PC-3 (cell line): ENCODE measurements around the gene PTAFR. TPM values are rescaled to one million over a fixed set of nuclear protein-coding genes. Genes with fewer than 3 reads are reported as not detected.

ENCODE experiments used
- ATAC-seq: fragments of 200-7000 bp; cut with Tn5 transposase; 2 replicates; pipeline ENCODE4 v1.9.1; 2020; ENCODE audit warnings: mild to moderate bottlenecking, moderate library complexity
- BruUV-seq: library from RNA; stranded (reverse); fragments of 400-500 nt; replicated peaks from 2 replicates; lab custom pipeline; 2021; lab: Mats Ljungman, UMichigan
- CTCF ChIA-PET: fragments of 300-600 bp; sonication (Branson Sonifier 250); formaldehyde crosslinking; loops from one replicate; lab custom pipeline; 2022; ENCODE audit warnings: antibody characterized with exemption; lab: Charles Lee
- POLR2A ChIA-PET: fragments of 300-600 bp; sonication (Branson Sonifier 250); formaldehyde crosslinking; loops from one replicate; lab custom pipeline; 2022; ENCODE audit warnings: antibody characterized with exemption; ENCODE audit not compliant: unreplicated experiment; lab: Charles Lee
- DNase-seq: peaks from one replicate; pipeline ENCODE4 v3.0.0-alpha.2; 2015
- H2AFZ ChIP-seq: fragments of 300-600 bp; sonication (generic); 2 replicates; pipeline ENCODE4 v1.6.0; 2016; ENCODE audit warnings: antibody characterized with exemption, low read length
- H3F3A ChIP-seq: fragments of 300-600 bp; sonication (generic); one replicate; pipeline ENCODE4 v1.6.0; 2017; ENCODE audit warnings: antibody characterized with exemption, low read length, control low read depth, mild to moderate bottlenecking; ENCODE audit not compliant: unreplicated experiment
- H3K27ac ChIP-seq: fragments of 300-600 bp; sonication (generic); 2 replicates; pipeline ENCODE4 v1.5.1; 2016; ENCODE audit warnings: mild to moderate bottlenecking, low read length
- H3K27me3 ChIP-seq: fragments of 300-600 bp; sonication (generic); 2 replicates; pipeline ENCODE4 v1.6.1; 2016; ENCODE audit warnings: low read length, mixed read lengths
- H3K36me3 ChIP-seq: fragments of 300-600 bp; sonication (generic); 2 replicates; pipeline ENCODE4 v1.6.1; 2016; ENCODE audit warnings: low read depth, mixed run types, low read length, mixed read lengths
- H3K4me1 ChIP-seq: fragments of 300-600 bp; sonication (generic); 2 replicates; pipeline ENCODE4 v1.5.1; 2016; ENCODE audit warnings: low read length; ENCODE audit not compliant: insufficient read depth
- H3K4me2 ChIP-seq: fragments of 300-600 bp; sonication (generic); 2 replicates; pipeline ENCODE4 v1.6.0; 2016; ENCODE audit warnings: low read length
- H3K4me3 ChIP-seq: fragments of 300-600 bp; sonication (generic); 2 replicates; pipeline ENCODE4 v1.5.1; 2016; ENCODE audit warnings: mild to moderate bottlenecking, low read length, mixed read lengths
- H3K79me2 ChIP-seq: fragments of 300-600 bp; sonication (generic); 2 replicates; pipeline ENCODE4 v1.6.1; 2017; ENCODE audit warnings: low read length, mixed read lengths
- H3K9ac ChIP-seq: fragments of 300-600 bp; sonication (generic); 2 replicates; pipeline ENCODE4 v1.6.0; 2016; ENCODE audit warnings: mild to moderate bottlenecking, low read length
- H3K9me2 ChIP-seq: fragments of 300-600 bp; sonication (generic); replicated peaks from 2 replicates; pipeline ENCODE4 v1.6.1; 2016; ENCODE audit warnings: mixed run types, low read length, mixed read lengths
- H3K9me3 ChIP-seq: fragments of 300-600 bp; sonication (generic); 2 replicates; pipeline ENCODE4 v1.6.1; 2016; ENCODE audit warnings: low read length, mixed read lengths
- H4K20me1 ChIP-seq: fragments of 300-600 bp; sonication (generic); 2 replicates; pipeline ENCODE4 v1.6.1; 2016; ENCODE audit warnings: low read length, mixed read lengths
- CTCF ChIP-seq: fragments of 300-600 bp; sonication (generic); conservative IDR thresholded peaks from 2 replicates; pipeline ENCODE4 v1.5.1; 2017; ENCODE audit warnings: antibody characterized with exemption, low read depth, mild to moderate bottlenecking, low read length
- EZH2 ChIP-seq: fragments of 300-600 bp; sonication (generic); IDR thresholded peaks from one replicate; pipeline ENCODE4 v1.6.1; 2017; ENCODE audit warnings: antibody characterized with exemption, mild to moderate bottlenecking, low read length; ENCODE audit not compliant: unreplicated experiment
- EZH2phosphoT487 ChIP-seq: fragments of 300-600 bp; sonication (generic); IDR thresholded peaks from 2 replicates; pipeline ENCODE4 v1.6.1; 2018; ENCODE audit warnings: mild to moderate bottlenecking, antibody characterized with exemption, low read length, borderline replicate concordance
- intact Hi-C: fragments of 100-400 bp; cut with micrococcal nuclease; formaldehyde crosslinking; loops from 2 replicates; pipeline ENCODE4 v1.9.0; 2023
- total RNA-seq: library from RNA; depleted of rRNA; stranded (reverse); fragments of >200 nt; gene quantifications from 2 replicates; pipeline ENCODE4 v1.2.3, GENCODE V29; 2014

The PTAFR gene
- total RNA-seq, 1 experiment from 2014 or later = 3.9 TPM

DNA sequence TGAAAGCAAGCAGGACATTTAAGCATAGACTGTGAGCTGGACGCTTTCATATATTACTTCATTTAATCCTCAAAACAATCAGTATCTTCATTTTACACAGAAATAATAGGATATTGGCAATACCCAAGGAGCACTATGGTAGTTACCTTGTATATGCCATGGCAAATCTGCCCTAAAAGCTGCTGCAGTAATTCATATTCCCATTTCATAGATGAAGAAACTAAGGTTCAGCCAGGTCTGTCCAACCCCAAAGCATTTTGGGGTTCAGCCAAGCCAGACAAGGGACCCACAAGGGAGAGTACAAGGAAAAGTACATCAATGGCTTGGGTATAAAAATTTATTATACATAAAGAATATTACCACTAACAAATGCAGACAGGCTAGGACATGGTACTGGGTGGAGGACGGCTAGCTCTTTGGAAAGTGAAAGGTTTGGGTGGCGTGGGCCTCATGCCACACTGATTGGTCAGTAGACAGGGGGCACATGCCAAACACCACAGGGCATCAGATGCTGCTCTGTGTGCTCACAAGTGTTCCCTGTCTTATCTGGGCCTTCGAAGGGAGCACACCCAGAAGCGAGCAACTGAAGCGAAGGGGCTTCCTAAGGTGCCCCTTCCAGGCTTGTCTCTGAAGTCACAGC lies 23.9 kb upstream of the PTAFR start:
- POLR2A ChIA-PET = no interaction called here
- no peak for DNase-seq
- Histone ChIP-seq H3K36me3 (peaks cover 46% of the 10 kb centered on the region), H3K27ac (no peak overlapping the region), H2AFZ (no peak overlapping the region), H3K9me3 (no peaks in the 10 kb centered on the region), H3K27me3 (no peaks in the 10 kb centered on the region), H3F3A (no peaks in the 10 kb centered on the region), H3K9me2 (no peaks in the 10 kb centered on the region), H3K4me2 (no peak overlapping the region), H3K79me2 (no peaks in the 10 kb centered on the region), H4K20me1 (no peaks in the 10 kb centered on the region), H3K4me3 (no peak overlapping the region), H3K9ac (no peak overlapping the region), H3K4me1 (no peaks in the 10 kb centered on the region)
- intact Hi-C loops = loop anchor here (10.0 kb wide), 1 partner anchor 346 kb away; no protein-coding TSS in a partner anchor
- no TSS peak for BruUV-seq
- ATAC-seq = no peak
- CTCF ChIA-PET = no interaction called here
- TF ChIP-seq EZH2phosphoT487 = no peak
- no peak for TF ChIP-seq CTCF
- no peak for TF ChIP-seq EZH2

DNA sequence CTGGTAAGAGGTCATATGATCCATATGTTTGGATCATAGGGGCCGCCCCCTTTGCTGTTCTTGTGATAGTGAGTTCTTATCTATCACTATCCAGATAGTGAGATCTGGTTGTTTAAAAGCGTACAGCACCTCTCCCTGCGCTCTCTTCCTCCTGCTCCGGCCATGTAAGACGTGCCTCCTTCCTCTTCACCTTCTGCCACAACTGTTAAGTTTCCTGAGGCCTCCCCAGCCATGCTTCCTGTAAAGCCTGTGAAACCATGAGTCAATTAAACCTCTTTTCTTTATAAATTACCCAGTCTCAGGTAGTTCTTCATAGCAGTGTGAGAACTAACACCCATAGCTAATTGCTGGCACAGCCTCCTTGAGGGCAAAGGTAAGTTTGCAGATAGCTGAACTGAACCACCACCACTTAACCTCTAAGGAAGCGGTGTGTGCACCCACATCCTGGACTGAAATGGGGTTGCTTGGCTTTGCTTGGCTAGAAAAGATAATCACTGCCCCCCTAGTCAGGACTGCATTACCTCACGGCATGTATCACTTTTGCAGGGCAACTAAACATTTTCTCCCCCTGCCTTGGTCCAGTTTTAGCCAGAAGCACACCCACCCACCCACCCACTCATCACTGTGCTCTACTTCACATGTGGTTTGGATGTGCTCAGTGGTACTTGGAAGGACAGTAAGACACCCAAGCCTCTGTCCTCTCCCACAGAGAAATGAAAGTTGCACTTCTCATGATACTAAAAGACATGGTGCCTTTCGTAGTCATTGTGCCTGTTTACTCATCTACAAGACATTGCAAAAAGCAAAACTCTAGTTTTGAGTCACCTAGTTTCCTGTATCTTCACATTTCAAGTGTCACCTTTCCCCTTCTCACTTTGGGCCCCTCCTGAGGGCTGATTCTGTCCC lies 23.1 kb upstream of the PTAFR start:
- intact Hi-C loops = loop anchor here (10.0 kb wide), 1 partner anchor 345 kb away; no protein-coding TSS in a partner anchor
- Histone ChIP-seq H3K9me2 (no peaks in the 10 kb centered on the region), H2AFZ (no peak overlapping the region), H3K9me3 (no peaks in the 10 kb centered on the region), H4K20me1 (no peaks in the 10 kb centered on the region), H3F3A (no peaks in the 10 kb centered on the region), H3K9ac (no peak overlapping the region), H3K4me2 (no peak overlapping the region), H3K27me3 (no peaks in the 10 kb centered on the region), H3K27ac (no peak overlapping the region), H3K4me3 (no peak overlapping the region), H3K36me3 (peaks cover 39% of the 10 kb centered on the region), H3K4me1 (no peaks in the 10 kb centered on the region), H3K79me2 (no peaks in the 10 kb centered on the region)
- POLR2A ChIA-PET = no interaction called here
- TF ChIP-seq CTCF = no peak
- TF ChIP-seq EZH2 = no peak
- CTCF ChIA-PET = no interaction called here
- DNase-seq (no peak), ATAC-seq (no peak)
- BruUV-seq = no TSS peak
